Measurements from ENCODE around the gene FARP1. TPM values are rescaled to one million over a fixed set of nuclear protein-coding genes. Genes with fewer than 3 reads are reported as not detected.

Gene FARP1
- total and polyA plus RNA-seq, 2 of the 13 experiments (the other 11 are each of a cell fraction or from before 2014, with no cell fraction given): 70.6 to 126 TPM

GRCh38 chr13:98490195-98490836, 347.4 kb downstream of the FARP1 start (continued):
- TF ChIP-seq NONO (IDR thresholded peaks at IDR 0.05) (no peak), NONO (CRISPR knock-in tag; conservative IDR thresholded peaks at IDR 0.05) (peak; percentile 44; the same call in 1 of the 2 replicates), ZNF879 (CRISPR knock-in tag; IDR thresholded peaks at IDR 0.05) (no peak), MED1 (CRISPR knock-in tag; IDR thresholded peaks at IDR 0.05) (peak; percentile 91), PPARG (CRISPR knock-in tag; conservative IDR thresholded peaks at IDR 0.05) (peak; percentile 94), TBX2 (CRISPR knock-in tag; IDR thresholded peaks at IDR 0.05; ENCODE audit: borderline replicate concordance) (peak; percentile 87), ZNF788 (CRISPR knock-in tag; IDR thresholded peaks at IDR 0.05; ENCODE audit: borderline replicate concordance) (no peak), ATF1 (CRISPR knock-in tag; IDR thresholded peaks at IDR 0.05) (peak; percentile 34; the same call in 1 of the 2 replicates), HNF4G (IDR thresholded peaks at IDR 0.05; ENCODE audit: borderline replicate concordance, low read depth, low read length) (peak; percentile 73), HNF4G (CRISPR knock-in tag; IDR thresholded peaks at IDR 0.05; ENCODE audit: borderline replicate concordance, low read depth) (peak; percentile 42; the same call in 1 of the 2 replicates), ZFY (CRISPR knock-in tag; IDR thresholded peaks at IDR 0.05) (peak; percentile 30; the same call in 1 of the 2 replicates), FOXP4 (CRISPR knock-in tag; IDR thresholded peaks at IDR 0.05) (peak; percentile 89), ZNF224 (CRISPR knock-in tag; IDR thresholded peaks at IDR 0.05) (no peak), ZSCAN25 (CRISPR knock-in tag; IDR thresholded peaks at IDR 0.05) (no peak), ZBED4 (CRISPR knock-in tag; IDR thresholded peaks at IDR 0.05; ENCODE audit: borderline replicate concordance) (peak; percentile 59; the same call in 1 of the 2 replicates), SP2 (CRISPR knock-in tag; IDR thresholded peaks at IDR 0.05) (no peak), JARID2 (CRISPR knock-in tag; IDR thresholded peaks at IDR 0.05; ENCODE audit: insufficient replicate concordance) (no peak)
- TF ChIP-seq, protein P1, sequence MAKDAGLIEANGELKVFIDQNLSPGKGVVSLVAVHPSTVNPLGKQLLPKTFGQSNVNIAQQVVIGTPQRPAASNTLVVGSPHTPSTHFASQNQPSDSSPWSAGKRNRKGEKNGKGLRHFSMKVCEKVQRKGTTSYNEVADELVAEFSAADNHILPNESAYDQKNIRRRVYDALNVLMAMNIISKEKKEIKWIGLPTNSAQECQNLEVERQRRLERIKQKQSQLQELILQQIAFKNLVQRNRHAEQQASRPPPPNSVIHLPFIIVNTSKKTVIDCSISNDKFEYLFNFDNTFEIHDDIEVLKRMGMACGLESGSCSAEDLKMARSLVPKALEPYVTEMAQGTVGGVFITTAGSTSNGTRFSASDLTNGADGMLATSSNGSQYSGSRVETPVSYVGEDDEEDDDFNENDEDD (CRISPR knock-in tag; IDR thresholded peaks at IDR 0.05; ENCODE audit: borderline replicate concordance): peak; percentile 16; the same call in 1 of the 2 replicates
- TF ChIP-seq, protein P2, sequence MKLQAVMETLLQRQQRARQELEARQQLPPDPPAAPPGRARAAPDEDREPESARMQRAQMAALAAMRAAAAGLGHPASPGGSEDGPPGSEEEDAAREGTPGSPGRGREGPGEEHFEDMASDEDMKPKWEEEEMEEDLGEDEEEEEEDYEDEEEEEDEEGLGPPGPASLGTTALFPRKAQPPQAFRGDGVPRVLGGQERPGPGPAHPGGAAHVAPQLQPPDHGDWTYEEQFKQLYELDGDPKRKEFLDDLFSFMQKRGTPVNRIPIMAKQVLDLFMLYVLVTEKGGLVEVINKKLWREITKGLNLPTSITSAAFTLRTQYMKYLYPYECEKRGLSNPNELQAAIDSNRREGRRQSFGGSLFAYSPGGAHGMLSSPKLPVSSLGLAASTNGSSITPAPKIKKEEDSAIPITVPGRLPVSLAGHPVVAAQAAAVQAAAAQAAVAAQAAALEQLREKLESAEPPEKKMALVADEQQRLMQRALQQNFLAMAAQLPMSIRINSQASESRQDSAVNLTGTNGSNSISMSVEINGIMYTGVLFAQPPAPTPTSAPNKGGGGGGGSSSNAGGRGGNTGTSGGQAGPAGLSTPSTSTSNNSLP (IDR thresholded peaks at IDR 0.05; ENCODE audit: low read depth, low read length): peak; percentile 78
- TF ChIP-seq, protein P3, sequence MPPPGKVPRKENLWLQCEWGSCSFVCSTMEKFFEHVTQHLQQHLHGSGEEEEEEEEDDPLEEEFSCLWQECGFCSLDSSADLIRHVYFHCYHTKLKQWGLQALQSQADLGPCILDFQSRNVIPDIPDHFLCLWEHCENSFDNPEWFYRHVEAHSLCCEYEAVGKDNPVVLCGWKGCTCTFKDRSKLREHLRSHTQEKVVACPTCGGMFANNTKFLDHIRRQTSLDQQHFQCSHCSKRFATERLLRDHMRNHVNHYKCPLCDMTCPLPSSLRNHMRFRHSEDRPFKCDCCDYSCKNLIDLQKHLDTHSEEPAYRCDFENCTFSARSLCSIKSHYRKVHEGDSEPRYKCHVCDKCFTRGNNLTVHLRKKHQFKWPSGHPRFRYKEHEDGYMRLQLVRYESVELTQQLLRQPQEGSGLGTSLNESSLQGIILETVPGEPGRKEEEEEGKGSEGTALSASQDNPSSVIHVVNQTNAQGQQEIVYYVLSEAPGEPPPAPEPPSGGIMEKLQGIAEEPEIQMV (CRISPR knock-in tag; IDR thresholded peaks at IDR 0.05; ENCODE audit: low read depth): 0 out of 2 replicates have a peak, but pooled peaks have one; percentile 21

All from HepG2 (cell line).